IPS-NIHi7 (cell line): ENCODE data around the gene MYO1H.
A peak's percentile ranks its signal among the peaks of the same experiment; 100 is the strongest.
"Not testable (repeated sequence)": the region's sequence is repeated elsewhere in the genome, so short reads cannot be mapped to it uniquely, and the experiment has no call there.

Experiments
- DNase-seq: peaks from one replicate; pipeline ENCODE4 v3.0.0; 2012; ENCODE audit warnings: mixed read lengths; ENCODE audit errors: extremely low spot score

MYO1H gene

DNA sequence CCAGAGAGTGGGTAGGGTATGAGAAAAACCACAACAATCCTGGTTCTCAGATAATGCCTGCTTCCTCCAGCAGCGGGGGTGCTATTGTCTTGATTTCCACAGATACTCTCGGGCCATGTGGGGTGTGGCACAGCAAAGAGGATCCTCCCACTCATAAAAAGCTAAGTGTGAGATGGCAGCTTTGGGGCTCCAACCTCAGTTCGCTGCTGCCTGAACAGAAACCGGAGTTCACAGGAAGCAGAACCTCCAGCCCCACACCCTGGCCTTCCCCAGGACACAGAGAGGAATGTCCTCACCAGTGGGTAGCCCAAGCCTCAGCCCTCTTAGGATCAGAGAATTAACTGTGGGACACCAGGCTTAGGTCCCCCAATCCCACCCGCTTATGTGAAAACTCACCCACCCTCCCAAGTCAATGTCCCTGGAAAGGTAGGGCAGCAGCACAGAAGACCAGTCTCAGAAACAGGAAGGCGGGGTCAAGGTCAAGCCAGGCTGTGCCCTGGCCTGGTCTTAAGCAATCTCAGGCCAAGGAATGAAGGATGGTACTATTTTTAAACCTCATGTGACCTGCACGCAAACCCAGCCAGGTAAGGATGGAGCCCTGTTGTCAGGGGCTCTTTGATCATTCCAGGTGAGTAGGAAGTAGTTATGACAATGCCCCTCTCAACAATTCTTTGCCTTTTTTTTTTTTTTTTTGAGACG, 120.4 kb downstream of the MYO1H start:
- no peak for DNase-seq

DNA sequence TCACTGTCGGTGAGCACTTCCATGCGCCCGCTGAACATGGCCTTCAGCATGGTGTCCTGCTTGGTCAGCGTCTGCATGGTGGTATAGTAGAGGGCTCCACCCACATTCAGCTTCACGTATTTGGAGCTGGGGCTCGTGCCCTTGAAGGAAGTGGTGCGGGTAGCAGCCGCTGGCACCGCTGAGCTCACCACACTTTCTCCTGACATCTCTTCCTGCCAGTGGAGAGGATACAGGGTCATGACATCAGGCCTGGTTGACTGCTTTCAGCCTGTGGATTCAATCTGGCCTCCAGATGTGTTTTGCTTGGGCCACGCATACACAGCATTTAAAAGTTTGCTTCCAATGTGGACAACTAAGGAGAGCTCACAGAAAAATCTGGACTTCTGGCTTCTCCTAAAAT, 121.8 kb downstream of the MYO1H start:
- DNase-seq: no peak

DNA sequence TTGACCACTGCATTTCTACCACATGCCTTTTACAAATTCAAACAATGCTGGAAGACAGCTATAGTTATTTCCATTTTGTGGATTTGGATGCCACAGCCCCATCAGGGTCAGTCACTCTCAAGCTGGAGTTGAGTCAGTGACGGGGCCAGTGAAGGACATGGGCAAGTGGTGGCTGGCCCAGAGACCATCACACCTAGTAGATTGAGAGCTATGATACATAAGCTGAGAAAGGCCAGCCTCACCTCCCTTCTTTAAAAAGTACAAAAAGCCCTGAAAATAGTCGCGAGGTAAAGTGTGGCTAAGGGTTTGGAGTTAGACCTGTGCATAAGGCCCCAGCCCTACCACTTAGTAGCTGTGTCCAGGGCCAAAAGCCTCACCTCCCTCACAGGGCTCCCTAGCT, 125.3 kb downstream of the MYO1H start:
- DNase-seq: no peak

DNA sequence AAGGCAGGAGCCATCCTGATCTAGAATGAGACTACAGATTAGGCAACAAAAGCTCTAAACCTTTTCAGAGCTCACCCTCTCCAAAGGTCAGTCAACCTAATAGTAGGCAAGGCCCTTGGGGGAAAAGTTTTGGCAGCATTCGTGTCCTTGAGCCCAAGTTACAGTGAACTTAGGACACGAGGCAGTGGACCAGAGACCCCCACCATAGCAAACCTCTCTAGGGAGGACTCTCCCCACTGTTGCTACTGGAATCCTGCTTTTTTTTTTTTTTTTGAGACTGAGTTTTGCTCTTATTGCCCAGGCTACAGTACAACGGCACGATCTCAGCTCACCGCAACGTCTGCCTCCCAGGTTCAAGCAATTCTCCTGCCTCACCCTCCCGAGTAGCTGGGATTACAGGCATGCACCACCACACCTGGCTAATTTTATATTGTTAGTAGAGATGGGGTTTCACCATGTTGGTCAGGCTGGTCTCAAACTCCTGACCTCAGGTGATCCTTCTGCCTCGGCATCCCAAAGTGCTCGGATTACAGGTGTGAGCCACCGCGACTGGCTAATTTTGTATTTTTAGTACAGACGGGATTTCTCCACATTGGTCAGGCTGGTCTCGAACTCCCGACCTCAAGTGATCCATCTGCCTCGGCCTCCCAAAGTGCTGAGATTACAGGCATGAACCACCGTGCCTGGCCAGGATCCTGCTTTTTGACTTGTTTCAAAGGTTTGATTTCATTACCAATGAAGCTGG, 126.0 kb downstream of the MYO1H start:
- DNase-seq: not testable (repeated sequence)

DNA sequence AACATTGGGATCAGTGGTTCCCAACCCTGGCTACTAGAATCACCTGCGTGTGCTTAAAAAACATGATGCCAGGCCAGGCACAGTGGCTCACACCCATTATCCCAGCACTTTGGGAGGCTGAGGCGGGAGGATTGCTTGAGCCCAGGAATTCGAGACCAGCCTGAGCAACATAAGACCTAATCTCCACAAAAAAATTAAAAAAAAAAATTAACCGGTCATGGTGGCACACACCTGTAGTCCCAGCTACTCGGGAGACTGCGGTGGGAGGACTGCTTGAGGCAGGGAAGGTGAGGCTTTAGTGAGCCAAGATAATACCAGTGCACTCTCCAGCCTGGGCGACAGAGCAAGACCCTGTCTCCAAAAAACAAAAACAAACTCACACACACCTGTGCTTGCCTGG, 127.4 kb downstream of the MYO1H start:
- no peak for DNase-seq

DNA sequence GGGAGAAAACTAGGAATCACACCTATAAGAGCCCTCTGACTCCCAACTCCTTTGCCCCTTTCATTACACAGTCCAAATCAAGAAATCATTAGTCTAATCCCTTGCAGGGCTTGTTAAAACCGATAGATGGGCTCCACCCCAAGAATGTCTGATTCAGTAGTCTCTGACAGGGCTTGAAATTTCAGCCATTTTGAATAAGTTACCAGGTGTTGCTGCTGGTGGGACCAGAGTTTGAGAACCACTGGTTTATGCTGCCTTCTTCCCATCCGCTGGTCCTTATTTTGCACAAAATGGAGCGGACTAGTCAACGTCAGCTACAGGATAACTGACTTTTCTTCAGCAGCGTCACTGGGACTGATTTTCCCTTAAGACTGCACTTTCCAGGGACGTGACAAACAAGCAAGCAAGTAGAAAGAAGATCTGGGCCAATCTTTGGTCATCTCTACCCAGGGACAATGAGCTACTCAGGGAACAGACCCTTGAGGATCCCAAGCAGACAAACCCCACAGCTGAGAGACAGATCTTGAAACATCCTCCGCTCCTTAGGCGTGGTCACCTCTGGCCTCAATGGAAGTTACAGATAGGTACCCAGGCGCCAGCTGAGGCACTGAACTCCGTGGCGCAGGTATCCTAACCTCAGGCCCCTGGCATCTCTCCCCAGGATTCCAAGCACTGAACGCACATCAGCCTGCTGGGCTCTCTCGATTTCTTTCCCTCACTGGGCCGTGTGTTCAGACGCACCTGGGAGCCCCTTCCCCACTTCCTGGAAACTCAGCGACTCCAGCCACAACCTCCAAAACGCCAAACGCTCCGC, 128.5 kb downstream of the MYO1H start:
- DNase-seq: no peak

DNA sequence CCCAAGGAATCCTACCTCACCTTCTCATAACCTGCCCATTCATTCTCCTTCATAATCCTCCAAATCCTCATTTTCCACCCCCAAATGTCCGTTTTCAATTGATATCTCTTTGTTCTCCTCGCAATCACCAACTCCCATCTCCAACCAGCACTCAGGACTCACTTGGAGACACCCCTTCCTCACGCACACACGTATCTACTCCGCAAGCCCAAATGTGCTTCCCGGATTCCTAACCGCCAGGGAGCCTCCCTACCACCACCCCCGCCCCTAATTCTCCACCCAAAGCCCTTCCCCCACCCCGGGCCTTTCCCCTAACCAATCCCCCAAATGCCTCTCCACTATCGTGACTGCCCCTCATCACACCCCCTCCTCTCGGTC, 129.1 kb downstream of the MYO1H start:
- DNase-seq: no peak

DNA sequence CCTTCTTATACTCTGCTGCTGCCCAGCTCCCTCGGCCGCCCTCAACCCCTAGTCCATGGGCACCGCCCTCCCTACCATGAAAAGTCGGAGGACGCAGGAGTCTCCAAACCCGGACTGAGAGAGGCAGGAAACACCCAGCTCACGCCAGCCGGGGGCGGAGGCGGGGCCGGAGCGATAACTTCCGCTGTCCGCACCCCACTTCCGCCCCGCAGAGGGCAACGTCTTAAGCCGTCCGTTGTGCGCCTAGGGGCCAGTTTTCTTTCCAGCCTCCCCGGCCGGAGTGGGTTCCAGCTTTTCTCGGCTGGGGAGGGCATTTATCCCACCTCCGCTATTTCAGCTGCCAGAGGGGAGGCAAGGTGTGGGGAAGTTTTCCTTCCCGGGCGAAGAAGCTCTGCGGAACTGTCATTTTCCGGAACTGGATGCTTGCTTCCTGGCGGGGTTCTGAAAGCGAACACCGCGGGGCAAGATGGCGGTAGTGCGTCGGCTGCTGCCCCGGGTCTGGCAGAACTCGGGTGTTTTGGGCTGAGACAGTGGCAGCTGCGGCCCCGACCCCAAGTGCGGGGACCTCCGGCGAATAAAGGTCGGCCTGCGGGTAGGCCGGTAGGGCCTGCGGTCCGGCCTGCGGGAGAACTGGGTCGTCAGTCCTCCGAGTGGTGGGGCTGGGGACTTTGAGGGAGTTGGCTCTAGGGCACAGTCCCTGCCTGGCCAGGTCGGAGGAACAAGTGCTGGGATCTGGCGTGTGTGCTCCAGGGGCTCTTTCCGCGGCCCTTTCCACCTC, 129.7 kb downstream of the MYO1H start, which contains the start of the genes KCTD10 and UBE3B:
Gene KCTD10, minus strand, starts transcription at position 116 of the 778 bp plus-strand sequence. Its CDS starts 38 bp downstream, at position 78.
Gene UBE3B, plus strand, starts transcription at position 450 of the 778 bp plus-strand sequence. CDS start 5,918 bp downstream, outside the sequence.
- DNase-seq: peak; percentile 97

DNA sequence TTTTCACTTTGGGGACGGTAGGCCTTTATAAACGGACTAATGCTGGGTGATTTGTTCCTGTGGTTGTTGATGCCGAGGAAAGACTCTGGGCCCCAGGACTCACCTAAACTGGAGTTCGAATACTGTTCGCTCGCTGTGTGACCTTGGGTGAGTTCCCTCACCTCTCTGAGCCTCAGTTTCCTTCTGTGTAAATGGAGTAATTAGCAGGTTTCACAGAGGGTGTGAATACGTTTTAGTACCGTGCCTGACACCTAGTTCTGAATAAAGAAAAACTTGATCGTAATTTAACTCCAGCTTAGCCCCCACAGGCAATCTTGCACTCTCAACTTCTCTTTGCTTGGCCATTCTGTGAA, 130.2 kb downstream of the MYO1H start:
- no peak for DNase-seq

DNA sequence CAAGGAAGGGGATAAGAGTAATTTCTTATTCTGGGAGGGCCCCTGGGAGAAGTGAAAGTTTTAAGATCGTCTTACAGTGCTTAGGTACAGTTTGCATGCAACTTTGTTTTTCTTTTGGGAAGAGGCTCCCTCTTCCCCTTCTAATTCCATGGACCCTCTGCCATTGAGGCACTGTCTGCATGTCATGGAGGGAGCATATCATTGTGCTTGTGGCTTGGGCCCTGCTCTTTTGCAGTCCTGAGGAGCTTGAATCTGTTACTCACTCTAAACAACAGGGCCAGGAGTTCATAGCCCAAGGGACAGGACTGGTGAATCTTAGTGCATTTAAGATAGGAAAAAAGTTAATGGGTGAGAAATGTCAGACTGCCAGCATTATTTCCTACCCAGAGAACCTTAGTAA, 132.1 kb downstream of the MYO1H start:
- DNase-seq: no peak

DNA sequence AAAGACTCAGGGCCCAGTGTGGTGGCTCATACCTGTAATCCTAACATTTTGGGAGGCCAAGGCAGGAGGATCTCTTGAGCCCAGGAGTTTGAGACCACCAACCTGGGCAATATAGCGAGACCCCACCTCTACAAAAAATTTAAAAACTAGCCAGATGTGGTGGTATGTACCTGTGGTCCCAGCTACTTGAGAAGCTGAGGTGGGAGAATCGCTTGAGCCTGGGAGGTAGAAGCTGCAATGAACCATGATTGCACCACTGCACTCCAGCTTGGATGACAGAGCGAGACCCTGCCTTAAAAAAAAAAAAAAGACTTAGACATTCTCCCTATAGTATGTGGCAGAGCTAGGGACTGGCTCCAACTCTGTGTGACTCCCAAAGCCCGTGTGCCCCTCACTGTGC, 132.7 kb downstream of the MYO1H start:
- DNase-seq: no peak

DNA sequence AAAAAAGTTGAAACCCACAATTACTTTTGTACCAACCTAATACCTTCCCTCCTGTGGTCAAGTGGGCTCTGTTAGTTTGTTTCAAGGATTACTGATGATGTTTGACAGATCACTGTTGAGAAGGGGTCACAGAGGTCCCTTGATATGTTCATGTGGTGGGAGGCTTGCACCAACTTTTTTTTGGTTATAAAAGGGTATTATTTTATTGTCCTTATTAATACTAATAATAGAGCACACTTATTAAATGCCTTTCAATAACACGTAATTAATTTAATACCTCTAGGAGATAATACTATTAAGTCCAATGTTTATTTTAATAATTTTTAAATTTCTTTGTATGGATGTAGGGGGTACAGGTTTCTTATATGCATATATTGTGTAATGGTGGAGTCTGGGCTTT, 134.2 kb downstream of the MYO1H start:
- DNase-seq: no peak

DNA sequence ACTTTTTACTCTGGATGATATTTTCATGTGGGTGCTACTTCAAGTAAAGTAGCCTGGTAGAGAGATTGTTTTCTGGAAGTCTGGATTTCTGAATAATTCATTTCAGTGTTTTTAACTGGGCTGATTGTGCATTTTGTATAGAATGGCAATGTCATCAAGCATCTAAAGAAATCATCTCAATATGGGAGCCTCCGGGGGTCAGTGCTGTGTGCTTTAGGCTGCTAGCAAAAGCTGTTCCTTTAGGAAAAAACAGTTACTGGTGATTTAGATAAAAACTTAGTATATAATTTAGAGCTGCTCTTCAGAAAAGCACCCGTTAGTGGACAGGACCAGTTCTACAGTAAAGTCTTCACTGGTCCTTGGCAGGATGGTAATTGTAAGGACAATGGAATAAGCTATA, 134.8 kb downstream of the MYO1H start:
- DNase-seq: no peak

DNA sequence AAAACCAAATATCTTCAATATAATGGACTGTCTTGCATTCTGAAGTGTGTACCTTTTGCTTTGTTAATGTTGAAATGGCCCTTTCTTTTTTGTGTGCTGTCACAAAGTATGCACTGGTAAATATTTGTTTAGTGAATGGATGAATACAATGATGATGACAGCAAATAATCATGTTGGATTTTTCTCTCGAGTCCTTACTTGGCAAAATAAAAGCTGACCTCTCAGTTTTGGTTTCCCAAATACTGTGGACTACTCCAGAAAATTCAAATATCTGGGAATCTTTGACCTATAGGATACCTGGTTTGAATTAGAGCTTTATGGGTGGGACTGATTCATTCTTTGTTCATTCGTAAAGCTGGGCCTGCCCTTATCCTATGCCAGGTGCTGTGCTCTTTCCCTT, 135.2 kb downstream of the MYO1H start:
- DNase-seq: no peak

DNA sequence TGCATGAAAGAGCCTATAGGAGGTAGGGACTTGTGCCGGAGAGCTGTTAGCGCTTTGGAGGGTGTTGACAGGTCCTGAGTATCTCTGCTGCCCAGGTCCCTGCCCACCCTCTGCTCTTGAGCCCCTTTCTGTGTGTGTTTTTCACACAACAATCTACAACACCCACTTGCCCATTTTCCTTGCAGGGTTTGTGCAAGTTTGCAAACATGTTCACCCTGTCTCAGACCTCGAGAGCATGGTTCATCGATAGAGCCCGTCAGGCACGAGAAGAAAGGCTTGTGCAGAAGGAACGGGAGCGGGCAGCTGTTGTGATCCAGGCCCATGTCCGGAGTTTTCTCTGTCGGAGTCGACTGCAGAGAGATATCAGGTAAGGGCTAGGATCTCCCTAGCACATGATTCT, 135.6 kb downstream of the MYO1H start:
- no peak for DNase-seq

DNA sequence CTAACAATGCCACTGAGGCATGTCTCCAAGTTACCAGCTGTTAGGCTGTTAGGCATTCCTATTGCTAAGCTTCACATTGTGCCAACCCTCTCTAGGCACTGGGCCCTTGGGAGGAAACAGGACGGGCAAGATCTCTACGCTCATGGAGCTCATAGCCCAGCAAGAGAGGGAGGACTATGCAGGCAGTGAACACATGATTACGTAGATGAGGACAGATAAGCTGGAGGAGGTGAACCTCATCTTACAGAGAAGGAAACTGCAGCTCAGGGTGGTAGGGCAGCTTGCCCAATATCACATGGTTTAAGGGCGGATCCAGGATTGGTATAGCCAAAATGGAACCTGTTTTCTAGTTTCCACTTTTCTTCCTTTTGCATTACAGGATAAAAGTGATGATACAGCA, 137.5 kb downstream of the MYO1H start:
- DNase-seq: no peak

DNA sequence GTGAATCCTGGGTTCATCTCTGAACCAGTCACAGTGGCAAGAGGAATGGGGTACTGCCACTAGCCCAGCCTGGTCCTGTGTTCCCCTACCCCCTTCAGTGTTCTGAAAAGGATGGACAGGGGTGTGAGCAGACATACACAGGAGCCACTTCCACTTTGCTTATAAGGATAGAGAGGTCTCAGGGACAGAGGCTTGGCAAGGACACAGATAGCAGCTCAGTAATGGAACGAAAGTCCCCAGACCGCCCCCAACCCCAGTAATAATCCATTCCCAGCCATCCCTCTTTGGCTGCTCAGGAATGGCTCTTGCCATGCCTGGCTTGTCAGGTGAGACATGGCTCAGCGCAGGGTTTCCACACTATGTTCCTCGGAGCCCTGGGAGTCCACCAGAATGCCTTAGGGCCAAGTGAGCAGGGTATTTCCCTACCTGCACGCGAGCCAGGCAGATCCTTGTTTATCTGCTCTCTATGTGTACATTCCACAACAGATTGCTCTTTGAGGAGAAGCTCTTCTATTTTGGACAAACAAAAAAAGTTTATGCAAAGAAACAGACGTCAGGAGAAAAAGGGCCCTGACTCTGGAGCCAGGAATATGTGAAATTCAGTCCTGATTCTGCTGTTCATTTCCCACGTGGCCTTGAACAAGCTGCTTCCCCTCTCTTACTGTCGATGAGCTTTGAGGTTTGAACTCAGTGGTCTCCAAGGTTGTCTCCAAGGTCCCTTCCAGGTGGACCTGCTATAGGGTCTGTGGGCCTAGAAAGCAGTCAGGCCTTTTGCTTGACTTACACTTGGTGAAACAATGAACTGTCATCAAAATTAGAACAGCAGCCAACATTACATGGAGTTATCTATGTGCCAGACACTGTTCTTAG, 139.7 kb downstream of the MYO1H start:
- no peak for DNase-seq

DNA sequence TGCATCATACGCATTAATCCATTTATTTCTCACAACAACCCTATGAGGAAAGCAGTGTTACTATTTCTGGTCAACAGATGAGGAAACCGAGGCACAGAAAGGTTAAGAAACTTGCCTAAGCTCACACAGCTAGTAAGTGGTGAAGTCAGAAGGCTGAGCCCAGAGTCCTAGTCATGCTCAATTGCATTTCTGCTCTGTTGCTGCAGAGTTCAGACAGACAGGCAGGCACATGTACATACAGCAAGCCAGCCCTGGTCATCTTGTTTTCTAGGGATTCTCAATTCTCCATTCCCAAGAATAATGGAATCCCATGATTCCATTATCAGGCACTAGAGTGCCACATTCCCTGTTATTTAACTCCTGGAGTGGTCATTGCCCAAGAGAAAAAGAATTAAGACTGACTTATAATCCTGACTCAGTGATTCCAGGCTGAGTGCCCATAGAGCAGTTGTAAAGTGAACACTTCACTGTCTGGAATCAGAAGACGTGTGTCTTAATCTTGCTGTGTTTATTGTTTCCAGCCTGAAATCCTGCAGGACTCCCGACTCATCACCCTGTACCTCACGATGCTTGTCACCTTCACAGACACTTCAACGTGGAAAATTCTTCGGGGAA, 140.5 kb downstream of the MYO1H start:
- no peak for DNase-seq

DNA sequence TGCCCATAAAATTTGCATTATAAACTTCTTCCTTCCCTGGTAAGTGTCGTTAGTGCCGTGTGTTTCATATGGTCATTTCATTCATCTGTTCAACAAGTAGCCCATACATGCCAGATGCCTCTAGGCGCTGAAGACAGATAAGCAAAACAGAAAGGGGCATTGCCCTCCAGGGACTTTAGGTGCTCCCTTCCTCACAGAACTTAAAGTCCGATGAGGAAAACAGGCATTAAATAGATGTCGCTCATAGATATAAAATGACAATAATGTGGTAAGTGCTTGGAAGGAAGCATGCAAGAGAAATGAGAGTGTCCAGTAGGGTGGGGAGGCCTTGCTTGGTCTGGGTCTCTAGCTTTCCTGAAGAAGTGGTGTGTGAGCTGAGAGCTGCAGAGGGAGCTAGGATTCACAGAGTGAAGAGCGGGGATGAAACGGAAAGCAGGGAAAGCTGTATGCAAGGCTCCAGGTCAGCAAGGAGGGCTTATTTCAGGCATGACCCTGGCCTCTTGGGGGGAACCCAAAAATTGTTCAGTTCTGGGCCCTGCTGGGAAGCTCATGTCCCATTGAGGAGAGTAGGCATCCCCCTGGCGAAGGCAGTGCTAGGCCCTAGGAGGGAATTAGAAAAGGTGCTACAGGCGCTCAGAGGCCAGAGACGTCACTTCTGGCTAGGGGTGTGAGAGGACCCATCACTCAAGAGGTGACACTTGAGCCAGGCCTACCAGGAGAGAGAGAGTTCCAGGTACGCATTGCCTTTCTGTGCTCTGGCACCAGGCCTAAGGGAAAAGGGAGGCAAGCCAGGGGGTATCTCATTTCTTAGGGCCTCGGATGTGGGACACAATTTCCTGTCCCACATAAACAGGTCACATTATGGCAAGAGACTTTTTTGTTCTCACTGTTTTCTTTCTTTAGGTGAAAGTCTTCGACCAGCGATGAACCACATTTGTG, 141.6 kb downstream of the MYO1H start:
- DNase-seq: no peak
